Ammon's horn (tissue), 1 donor: ENCODE measurements around the gene ZSCAN26.

Experiments used
- DNase-seq: peaks from one replicate; pipeline ENCODE4 v3.0.0-alpha.2; 2016; ENCODE audit warnings: low spot score

The ZSCAN26 gene

DNA sequence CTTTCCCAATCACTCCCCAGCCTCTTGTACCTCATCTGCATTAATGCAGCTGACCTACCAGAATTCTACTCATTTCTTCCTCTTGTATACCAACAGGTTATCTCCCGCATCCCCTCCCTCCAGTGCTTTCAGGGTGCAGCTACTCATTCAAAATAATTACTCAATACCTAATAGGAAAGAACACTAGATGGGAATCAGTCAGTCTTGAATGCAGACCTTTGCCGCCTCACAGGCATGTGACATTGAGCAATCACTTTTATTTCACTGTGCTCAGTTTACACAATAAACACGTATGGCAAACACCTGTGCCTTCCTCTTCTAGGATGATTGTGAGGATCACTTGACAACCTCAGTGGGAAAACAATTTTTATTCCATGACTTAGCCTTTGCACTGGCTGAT is 55.7 kb downstream of the ZSCAN26 start:
- DNase-seq, result no peak

DNA sequence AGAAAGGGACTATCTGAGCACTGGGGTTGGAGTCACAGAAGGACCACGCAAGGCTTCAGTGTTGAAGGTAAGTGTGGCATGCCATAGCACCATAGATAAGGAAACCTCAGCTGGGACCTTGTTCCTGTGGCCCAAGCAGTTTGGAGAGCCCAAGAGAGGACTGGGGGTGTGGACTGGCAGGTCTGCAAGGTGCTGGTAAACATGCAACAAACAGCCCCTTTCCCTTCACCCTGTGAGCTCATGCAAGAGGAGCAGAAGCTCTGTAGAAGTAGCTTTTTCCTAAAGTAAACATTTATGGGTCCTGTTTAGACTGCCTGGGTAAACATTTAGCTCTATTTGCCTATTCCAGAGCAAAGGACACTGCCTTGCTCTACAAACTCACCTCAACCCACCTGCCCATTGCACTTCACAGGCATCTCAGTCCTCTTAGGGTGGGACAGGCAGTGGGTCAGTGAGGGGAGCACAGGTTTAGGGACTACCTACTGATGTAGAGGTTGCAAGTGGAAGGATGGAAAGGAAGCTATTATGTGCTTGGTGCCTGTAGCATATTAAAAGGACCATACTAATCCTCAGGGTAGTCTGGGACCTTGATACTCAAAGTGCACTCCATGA is 57.0 kb downstream of the ZSCAN26 start:
- DNase-seq, result no peak

DNA sequence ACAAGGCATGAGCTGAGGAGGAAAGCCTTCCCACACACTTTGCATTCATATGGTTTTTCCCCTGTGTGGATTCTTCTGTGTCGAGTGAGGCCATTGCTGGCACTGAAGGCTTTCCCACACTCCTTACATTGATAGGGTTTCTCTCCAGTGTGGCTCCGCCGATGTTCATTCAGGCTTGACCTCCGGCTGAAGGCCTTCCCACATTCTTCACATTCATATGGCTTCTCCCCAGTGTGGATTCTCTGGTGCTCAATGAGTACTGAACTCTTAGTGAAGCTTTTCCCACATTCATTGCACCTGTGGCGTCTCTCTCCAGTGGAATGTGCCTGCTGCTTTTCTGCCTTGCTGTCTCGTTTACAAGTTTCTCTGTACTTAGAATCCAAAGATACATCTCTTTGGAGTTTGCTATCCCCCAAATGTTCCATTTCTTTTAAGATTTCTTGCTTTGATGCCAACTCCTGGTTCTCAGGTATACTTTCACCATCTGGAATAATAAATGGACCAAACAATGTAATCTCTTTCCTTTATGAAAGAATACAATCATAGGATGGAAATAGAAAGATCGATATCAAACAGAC is 59.5 kb downstream of the ZSCAN26 start:
- DNase-seq, result no peak
